Small intestine (tissue), 7 donors: ENCODE results near the gene SLC8B1. TPM values are rescaled to one million over a fixed set of nuclear protein-coding genes. Genes with fewer than 3 reads are reported as not detected.

Experiments
- DNase-seq, 2 donors: peaks; one replicate each; pipeline versions ENCODE4 v3.0.0 to v3.0.0-alpha.2; 2013
- FAIRE-seq: peaks from 2 replicates; lab custom pipeline; 2012; peaks lifted over from hg19 to GRCh38; lab: Jason Lieb, UNC
- H3K27ac ChIP-seq, 3 donors: one replicate each; pipeline ENCODE4 v1.5.1; 2013; ENCODE audit warnings: low read length in 2 of 3, mild to moderate bottlenecking in 2 of 3, control low read depth in 1 of 3, inconsistent platforms in 1 of 3, low read depth in 1 of 3, moderate library complexity in 1 of 3
- H3K27me3 ChIP-seq, 3 donors: one replicate each; pipeline ENCODE4 v1.6.1; 2013; ENCODE audit warnings: low read length in 3 of 3, inconsistent platforms in 1 of 3; ENCODE audit not compliant: control insufficient read depth in 3 of 3, insufficient read depth in 3 of 3
- H3K36me3 ChIP-seq, 3 donors: one replicate each; pipeline ENCODE4 v1.6.1; 2013; ENCODE audit warnings: low read length in 3 of 3, inconsistent platforms in 1 of 3, low read depth in 1 of 3, mild to moderate bottlenecking in 1 of 3, moderate library complexity in 1 of 3; ENCODE audit not compliant: control insufficient read depth in 3 of 3, insufficient read depth in 2 of 3
- H3K4me1 ChIP-seq, 3 donors: one replicate each; pipeline ENCODE4 v1.6.1; 2013; ENCODE audit warnings: low read length in 2 of 3, inconsistent platforms in 1 of 3, low read depth in 1 of 3, mild to moderate bottlenecking in 1 of 3, moderate library complexity in 1 of 3; ENCODE audit not compliant: control insufficient read depth in 3 of 3, insufficient read depth in 2 of 3
- H3K4me3 ChIP-seq, 3 donors: one replicate each; pipeline ENCODE4 v1.5.1; 2013; ENCODE audit warnings: low read length in 3 of 3, control low read depth in 1 of 3, inconsistent platforms in 1 of 3, low read depth in 1 of 3, mild to moderate bottlenecking in 1 of 3, moderate library complexity in 1 of 3
- H3K9me3 ChIP-seq, 2 donors: one replicate each; pipeline ENCODE4 v1.6.1; 2013; ENCODE audit warnings: low read depth in 1 of 2, low read length in 1 of 2; ENCODE audit not compliant: control insufficient read depth in 2 of 2, insufficient read depth in 1 of 2
- WGBS, 3 donors: extraction: QIAGEN DNeasy Blood & Tissue Kit; methylation state at CpG; one replicate each; pipeline ENCODE4 v1.1.7; 2013; 5-methylcytosine and 5-hydroxymethylcytosine counted together
- polyA plus RNA-seq, 4 donors: library from polyadenylated mRNA; stranded (reverse) in 3 of 4; unstranded in 1 of 4; fragments of 200-250 nt in 3 of 4; fragments of 120-200 nt in 1 of 4; gene quantifications; one replicate each; pipeline versions ENCODE4 v1.2.1 to v1.2.3, GENCODE V29; 2013
- donor health status: healthy with polysubstance abuse.
- donor health status: control.
- donor health status: control.
- donor health status: Bipolar disorder and iron deficiency.
- donor health status: healthy.

The SLC8B1 gene
- polyA plus RNA-seq, 4 donors: 19.5 to 39.6 (median 31.3) TPM

GRCh38 chr12:113251404-113252070, 83.4 kb downstream of the SLC8B1 start:
- H3K27ac ChIP-seq: no peak overlapping the region
- FAIRE-seq (no peak), DNase-seq (no peak)
- no peaks in the 10 kb centered on the region for H3K27me3 ChIP-seq
- peaks cover 2 to 20% (median 11%) of the 10 kb centered on the region in 3 donors for H3K4me1 ChIP-seq
- peaks cover 0 to 56% (median 4%) of the 10 kb centered on the region in 3 donors for H3K36me3 ChIP-seq
- WGBS, 3 donors: 95 to 98% (median 95%) methylated on average over 16 of the region's 16 CpGs
- no peak overlapping the region for H3K4me3 ChIP-seq
- peaks cover 0 to 19% of the 10 kb centered on the region in 2 donors for H3K9me3 ChIP-seq

- H3K4me1 ChIP-seq: peaks cover 5 to 33% (median 13%) of the 10 kb centered on the region in 3 donors
- no peak for FAIRE-seq
- DNase-seq: no peak
- no peak overlapping the region for H3K27ac ChIP-seq
- WGBS, 3 donors: 93 to 95% (median 94%) methylated on average over 6 of the region's 6 CpGs
- H3K27me3 ChIP-seq: no peaks in the 10 kb centered on the region
- H3K4me3 ChIP-seq: no peak overlapping the region
- H3K36me3 ChIP-seq: peaks cover 0 to 61% (median 4%) of the 10 kb centered on the region in 3 donors
- H3K9me3 ChIP-seq: peaks cover 0 to 19% of the 10 kb centered on the region in 2 donors
These were observed 84.9 kb downstream of the SLC8B1 start for GRCh38 chr12:113250045-113250444.

- peaks cover 5 to 38% (median 14%) of the 10 kb centered on the region in 3 donors for H3K4me1 ChIP-seq
- H3K4me3 ChIP-seq: no peak overlapping the region
- DNase-seq: no peak
- 95 to 97% (median 95%) methylated on average over 12 of the region's 12 CpGs for WGBS, 3 donors
- H3K27ac ChIP-seq: no peak overlapping the region
- FAIRE-seq: no peak
- H3K27me3 ChIP-seq: no peaks in the 10 kb centered on the region
- H3K9me3 ChIP-seq: peaks cover 0 to 19% of the 10 kb centered on the region in 2 donors
- H3K36me3 ChIP-seq: peaks cover 0 to 65% (median 4%) of the 10 kb centered on the region in 3 donors
These were observed 85.4 kb downstream of the SLC8B1 start for GRCh38 chr12:113249546-113249945.

- FAIRE-seq (no peak), DNase-seq (no peak)
- WGBS, 3 donors: 90 to 93% (median 91%) methylated on average over 11 of the region's 11 CpGs
- peaks cover 0 to 71% (median 4%) of the 10 kb centered on the region in 3 donors for H3K36me3 ChIP-seq
- peaks cover 5 to 44% (median 18%) of the 10 kb centered on the region in 3 donors for H3K4me1 ChIP-seq
- H3K9me3 ChIP-seq: peaks cover 0 to 19% of the 10 kb centered on the region in 2 donors
- H3K27me3 ChIP-seq: no peaks in the 10 kb centered on the region
- H3K4me3 ChIP-seq: no peak overlapping the region
- H3K27ac ChIP-seq: no peak overlapping the region
These were observed 86.0 kb downstream of the SLC8B1 start for GRCh38 chr12:113248842-113249435.

Other genes starting within 250 kb of the SLC8B1 start
- gene RASAL1, start 199.3 kb downstream of the SLC8B1 start, polyA plus RNA-seq: under 1 TPM in 3 of 4 donors, not detected in 1; 0.16 to 0.81 (median 0.55) TPM
- gene CFAP73, start 185.4 kb downstream of the SLC8B1 start, polyA plus RNA-seq: under 1 TPM in 2 of 4 donors, not detected in 2; 0.19 to 0.44 TPM
- 10 to 100 TPM; 34.9 to 75.6 (median 51.8) TPM for gene DDX54, start 149.6 kb downstream of the SLC8B1 start, polyA plus RNA-seq
- 10 to 100 TPM; 15.2 to 31.5 (median 19.7) TPM for gene RITA1, start 149.4 kb downstream of the SLC8B1 start, polyA plus RNA-seq
- 10 to 100 TPM; 12.2 to 70.2 (median 34.4) TPM for gene TPCN1, start 113.6 kb downstream of the SLC8B1 start, polyA plus RNA-seq
- gene PLBD2, start 23.5 kb upstream of the SLC8B1 start, polyA plus RNA-seq: 10 to 100 TPM in 2 of 4 donors, 1 to 10 TPM in 2; 2.2 to 32.4 (median 6.7) TPM
- gene SDS, start 68.8 kb upstream of the SLC8B1 start, polyA plus RNA-seq: 1 to 10 TPM in 2 of 4 donors, under 1 TPM in 1, not detected in 1; 0.46 to 3.8 (median 1.3) TPM
- gene SDSL, start 87.3 kb upstream of the SLC8B1 start, polyA plus RNA-seq: 10 to 100 TPM; 21.0 to 37.6 (median 25.1) TPM
- not detected for gene LHX5, start 136.8 kb upstream of the SLC8B1 start, polyA plus RNA-seq